HG02884 (cell line): ENCODE data around the gene DIAPH3.

Experiments used
- ATAC-seq: cut with Tn5 transposase; IDR thresholded peaks from one replicate; pipeline ENCODE4 v1.9.1; 2021; ENCODE audit warnings: mild to moderate bottlenecking, moderate library complexity; ENCODE audit not compliant: unreplicated experiment

The DIAPH3 gene

DNA sequence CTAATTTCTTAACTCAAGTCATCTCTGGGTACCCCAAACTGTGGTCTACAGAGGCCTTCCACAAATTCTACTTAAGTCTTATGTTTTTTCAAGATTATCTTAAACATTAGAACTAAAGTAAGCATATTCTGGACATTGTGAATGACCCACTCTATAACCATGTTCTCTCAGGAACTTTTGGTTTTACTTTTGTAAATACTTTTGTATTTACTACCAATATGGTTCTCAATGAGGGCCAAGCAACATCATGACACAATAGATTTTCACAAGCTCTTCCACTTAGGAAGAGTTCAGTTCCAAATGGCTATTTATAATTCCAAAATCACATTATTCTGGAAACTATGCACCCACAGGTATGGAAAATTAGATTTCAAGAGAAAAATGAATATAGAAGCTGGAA lies 10.8 kb downstream of the DIAPH3 start:
- ATAC-seq = no peak

GRCh38 chr13:60152114-60152513 lies 11.6 kb downstream of the DIAPH3 start:
- ATAC-seq = no peak

DNA sequence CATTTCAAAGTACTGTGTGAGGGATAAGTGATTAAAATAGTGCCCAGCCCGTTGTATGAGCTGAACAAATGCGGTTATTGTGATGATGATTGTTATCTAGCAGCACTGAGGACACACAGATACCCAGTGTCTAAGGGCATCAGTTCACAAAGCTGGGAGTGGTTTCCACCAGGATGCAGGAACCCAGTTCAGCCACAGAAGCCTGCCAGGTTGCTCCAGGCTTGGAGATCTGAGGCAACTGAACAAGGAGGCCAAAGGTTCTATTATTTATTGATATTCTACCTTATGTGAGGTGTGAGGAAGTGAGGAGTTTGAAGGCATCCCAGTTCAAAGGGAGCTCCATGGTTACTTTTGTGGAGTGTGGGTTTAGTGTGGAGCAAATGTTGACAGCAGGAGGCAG lies 13.2 kb downstream of the DIAPH3 start:
- ATAC-seq = no peak

DNA sequence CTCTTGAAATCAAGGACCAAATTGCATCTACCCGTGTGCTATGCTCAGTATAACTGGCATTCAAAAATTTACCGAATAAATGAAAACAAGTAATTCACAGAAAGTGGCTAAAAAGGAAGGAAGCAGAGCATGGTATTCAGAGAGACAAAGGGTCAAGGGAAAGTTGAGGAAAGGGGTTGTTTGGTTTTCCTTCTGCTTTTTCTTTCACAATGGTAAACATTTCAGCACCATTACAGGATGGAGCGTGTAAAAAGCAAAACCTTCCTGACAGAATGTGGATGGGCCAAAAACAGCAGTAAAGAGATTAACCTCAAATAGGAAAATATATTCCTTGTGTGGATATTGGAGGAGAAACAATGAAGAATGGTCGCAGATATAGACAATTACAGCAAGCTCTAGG lies 14.8 kb downstream of the DIAPH3 start:
- no peak for ATAC-seq

DNA sequence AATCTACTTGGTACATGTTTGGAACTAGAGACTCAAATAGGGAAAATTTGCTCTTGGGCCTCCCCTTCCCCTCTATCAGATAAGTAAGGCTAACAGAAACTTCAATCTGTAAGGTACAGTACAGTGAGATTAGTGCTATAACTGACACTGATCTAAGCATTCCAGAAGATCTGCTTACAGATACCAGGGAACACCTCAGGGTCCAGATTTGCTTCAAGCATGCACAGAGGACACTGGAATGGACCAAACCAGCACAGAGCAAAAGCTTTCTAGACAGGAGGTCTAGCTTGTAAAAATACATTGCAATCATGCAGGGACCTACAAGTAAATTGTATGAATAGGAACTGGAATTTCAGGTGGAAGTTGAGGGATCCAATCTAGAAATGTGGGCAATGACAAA lies 16.4 kb downstream of the DIAPH3 start:
- ATAC-seq = no peak

- no peak for ATAC-seq
Measured at GRCh38 chr13:60146471-60146870, 17.3 kb downstream of the DIAPH3 start.

GRCh38 chr13:60143775-60144174 lies 20.0 kb downstream of the DIAPH3 start:
- no peak for ATAC-seq

GRCh38 chr13:60139272-60139671 lies 24.5 kb downstream of the DIAPH3 start:
- ATAC-seq = no peak

DNA sequence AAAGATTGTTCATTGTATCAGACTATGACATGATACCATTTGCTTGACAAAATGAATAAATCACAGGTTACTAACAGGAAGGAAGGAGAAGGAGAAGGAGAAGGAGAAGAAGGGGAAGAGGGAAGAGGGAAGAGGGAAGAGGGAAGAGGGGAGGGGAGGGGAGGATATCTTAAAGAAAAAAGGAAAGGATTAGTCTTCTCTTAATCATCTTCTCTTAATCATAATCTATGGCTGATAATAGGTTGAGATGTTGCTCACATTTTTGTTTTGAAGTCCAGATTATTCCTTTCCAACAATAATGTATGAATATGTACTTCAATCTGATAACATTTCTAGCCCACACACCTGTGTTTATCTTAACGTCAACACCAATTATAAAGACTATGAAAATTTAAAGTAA lies 25.1 kb downstream of the DIAPH3 start:
- no peak for ATAC-seq

DNA sequence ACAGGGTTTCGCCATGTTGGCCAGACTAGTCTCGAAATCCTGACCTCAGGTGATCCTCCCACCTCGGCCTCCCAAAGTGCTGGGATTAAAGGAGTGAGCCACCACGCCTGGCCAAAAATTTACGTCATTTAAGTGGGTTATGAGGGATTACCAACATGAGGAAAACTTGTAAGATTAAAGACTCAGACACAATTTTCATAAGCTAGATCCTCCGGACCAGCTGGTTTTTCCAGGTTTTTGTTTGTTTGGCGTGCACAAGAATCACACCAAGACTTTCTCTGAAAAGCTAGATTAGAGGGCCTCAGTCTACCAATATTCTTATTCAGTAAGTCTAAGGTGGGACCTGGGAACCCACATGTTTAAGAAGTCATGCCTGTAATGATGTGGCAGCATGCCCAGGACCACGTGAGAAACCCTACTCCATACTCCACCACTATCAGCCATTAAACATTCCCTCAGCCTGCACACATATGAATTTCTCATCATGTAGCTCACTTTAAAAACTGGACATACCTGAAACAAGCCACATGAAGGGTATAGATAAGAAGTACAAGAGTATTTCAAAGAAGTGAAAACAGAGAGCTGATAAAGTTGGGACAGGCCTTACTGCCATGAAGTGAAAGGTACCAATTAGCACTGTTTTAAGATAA lies 25.7 kb downstream of the DIAPH3 start:
- no peak for ATAC-seq

DNA sequence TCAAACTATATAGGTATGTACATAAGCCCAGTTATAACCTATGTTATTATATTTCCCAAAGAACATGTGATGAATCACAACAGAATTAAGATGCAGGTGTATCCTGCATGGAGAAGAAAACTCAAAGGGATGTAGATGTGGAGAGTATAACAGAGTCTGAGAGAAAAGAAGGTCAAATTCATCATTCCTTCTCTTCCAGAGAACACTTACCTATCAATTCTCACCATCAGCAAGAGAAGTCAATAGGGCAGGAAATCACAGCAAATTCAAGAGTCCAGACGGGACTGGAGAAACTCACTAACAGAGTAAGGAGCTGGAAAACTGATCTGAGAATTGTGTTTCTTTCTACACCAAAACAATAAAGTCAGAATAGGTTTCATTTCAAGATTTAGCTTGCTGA lies 28.4 kb downstream of the DIAPH3 start:
- ATAC-seq = no peak

DNA sequence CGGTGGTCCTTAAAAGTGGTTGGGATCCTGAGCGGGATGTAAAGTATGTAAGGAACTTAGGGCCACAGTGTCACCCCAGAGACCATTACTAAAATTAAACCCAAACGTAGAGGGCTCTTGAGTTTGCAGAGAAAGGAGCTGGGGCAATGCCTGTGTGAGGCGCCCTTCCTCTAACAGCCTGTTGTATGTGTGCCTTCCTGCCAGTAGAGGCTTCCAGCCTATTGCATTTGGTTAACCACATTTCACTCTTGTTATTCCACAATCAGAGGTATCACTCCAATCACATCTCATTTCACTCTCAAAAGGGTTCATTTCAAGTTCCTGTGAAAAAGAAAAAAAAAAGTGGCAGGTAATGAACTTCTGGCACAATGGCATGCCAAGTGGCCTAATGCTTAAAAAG lies 29.4 kb downstream of the DIAPH3 start:
- peak; percentile 56 for ATAC-seq

GRCh38 chr13:60121337-60121687 lies 42.4 kb downstream of the DIAPH3 start:
- ATAC-seq = no peak

- ATAC-seq = no peak
Measured at GRCh38 chr13:60120617-60121336, 43.0 kb downstream of the DIAPH3 start.

- no peak for ATAC-seq
Measured at GRCh38 chr13:60118696-60119400, 44.9 kb downstream of the DIAPH3 start.

DNA sequence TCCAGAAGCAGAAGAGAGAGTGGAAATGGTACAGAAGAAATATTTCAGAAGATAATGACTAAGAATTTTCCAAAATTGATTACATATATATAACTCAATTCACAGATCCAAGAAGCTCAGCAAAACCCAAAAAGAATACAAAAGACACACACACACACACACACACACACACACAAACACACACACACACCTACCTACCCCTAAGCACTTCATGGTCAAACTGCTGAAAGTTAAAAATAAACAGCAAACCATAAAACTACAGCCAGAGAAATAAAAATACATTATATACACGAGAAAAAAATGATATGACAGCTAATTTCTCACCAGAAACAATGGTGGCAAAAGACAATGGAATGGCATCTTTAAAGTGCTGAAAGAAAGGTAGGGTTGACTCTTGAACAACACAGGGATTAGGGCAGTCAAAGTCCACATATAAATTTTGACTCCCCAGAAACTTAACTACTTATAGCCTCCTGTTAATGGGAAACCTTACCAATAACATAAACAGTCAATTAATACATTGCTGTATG lies 49.2 kb downstream of the DIAPH3 start:
- no peak for ATAC-seq

DNA sequence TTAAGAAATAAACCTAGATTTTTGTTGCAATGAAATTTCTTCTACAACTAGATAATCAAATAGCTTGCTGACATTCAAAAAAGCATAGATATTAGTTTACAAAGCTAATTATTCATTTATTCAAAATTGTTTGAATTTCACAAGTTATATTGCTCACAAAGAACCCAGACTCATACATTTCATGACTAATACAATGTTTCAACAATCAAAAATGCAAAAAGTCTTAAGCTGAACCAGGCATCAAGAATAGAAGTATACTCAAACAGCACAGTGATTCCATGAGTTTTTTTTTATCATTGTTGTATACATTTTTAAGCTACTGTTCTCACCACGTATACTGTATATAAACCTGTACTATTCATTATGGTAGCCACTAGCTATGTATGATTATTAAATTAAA lies 51.0 kb downstream of the DIAPH3 start:
- no peak for ATAC-seq

- no peak for ATAC-seq
Measured at GRCh38 chr13:60111691-60112090, 52.0 kb downstream of the DIAPH3 start.

DNA sequence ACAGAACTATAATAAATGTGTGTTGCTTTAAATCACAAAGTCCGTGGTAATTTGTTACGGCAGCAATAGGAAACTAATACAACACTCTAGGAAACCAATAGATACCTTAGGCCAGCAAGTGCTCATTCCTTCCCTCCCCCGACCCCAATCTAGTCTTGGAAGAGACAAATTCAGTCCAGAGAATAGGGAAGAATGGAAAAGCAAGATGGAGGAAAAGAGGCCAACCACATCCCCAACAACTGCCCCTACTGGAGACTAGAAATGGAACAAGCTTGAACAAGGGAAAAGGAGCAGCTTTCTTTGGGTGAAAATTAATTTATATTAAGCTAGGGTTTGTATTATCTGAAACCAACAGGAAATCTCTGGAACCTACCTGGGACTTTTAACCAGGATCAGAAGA lies 54.4 kb downstream of the DIAPH3 start:
- no peak for ATAC-seq

- ATAC-seq = no peak
Measured at GRCh38 chr13:60108589-60108988, 55.1 kb downstream of the DIAPH3 start.

DNA sequence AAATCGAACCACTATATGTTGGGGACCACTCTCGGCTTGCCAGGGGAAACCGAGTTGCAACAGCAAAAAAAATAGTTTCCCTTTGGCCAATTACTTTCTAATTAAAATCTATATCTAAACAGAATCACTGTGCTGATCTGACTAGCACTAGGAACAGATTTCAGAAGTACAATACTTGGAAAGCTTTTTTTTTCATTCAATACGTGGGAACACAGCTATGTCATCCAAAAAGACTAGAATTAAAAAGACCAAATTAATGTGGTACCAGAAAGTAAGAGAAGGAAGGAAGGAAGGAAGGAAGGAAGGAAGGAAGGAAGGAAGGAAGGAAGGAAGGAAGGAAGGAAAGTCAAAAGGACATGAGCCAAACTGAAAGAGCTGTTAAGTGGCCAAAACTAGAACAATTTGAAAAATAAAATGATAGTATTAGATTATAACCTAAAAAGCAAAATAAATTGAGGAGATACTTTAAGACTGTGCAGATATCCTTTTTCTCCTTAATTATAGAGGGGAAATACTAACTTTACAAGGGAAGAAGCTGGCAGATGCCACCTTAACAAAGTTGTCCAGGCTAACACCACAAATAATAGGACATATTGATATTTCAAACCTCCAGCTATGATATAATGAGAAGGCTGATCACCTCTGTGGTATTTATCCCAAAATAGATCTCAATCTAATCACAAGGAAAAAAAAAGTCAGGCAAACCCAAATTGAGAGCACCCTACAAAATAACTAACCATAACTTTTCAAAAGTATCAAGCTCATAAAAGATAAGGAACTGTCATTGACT lies 63.9 kb downstream of the DIAPH3 start:
- ATAC-seq = no peak
